H1 (cell line): ENCODE data around the gene NEDD8. TPM values are rescaled to one million over a fixed set of nuclear protein-coding genes. Genes with fewer than 3 reads are reported as not detected.

Experiments
- CTCF ChIA-PET: fragments of 300-600 bp; sonication (Branson Sonifier 250); formaldehyde crosslinking; loops from one replicate; lab custom pipeline; 2021; ENCODE audit not compliant: partially characterized antibody; lab: Charles Lee
- POLR2A ChIA-PET: fragments of 300-600 bp; sonication (Branson Sonifier 250); formaldehyde crosslinking; loops from one replicate; lab custom pipeline; 2021; ENCODE audit warnings: inconsistent platforms; ENCODE audit not compliant: partially characterized antibody; lab: Charles Lee
- DNase-seq, 2 experiments: peaks; one replicate each; pipeline versions ENCODE4 v3.0.0 to v3.0.0-alpha.2; 2010 to 2022; ENCODE audit warnings: low spot score in 2 of 2, low read depth in 1 of 2, mixed read lengths in 1 of 2
- FAIRE-seq: peaks from 2 replicates; lab custom pipeline; 2011; peaks lifted over from hg19 to GRCh38; lab: Jason Lieb, UNC
- H2AFZ ChIP-seq: 2 replicates; pipeline ENCODE4 v1.8.1; 2012; ENCODE audit warnings: low read length, inconsistent platforms
- H2AK5ac ChIP-seq: 2 replicates; pipeline ENCODE4 v1.6.1; 2013; ENCODE audit warnings: low read depth, low read length
- H2BK120ac ChIP-seq: replicated peaks from 2 replicates; pipeline ENCODE3; 2013; ENCODE audit warnings: low read depth, low read length, inconsistent platforms
- H2BK12ac ChIP-seq: 2 replicates; pipeline ENCODE4 v1.6.1; 2013; ENCODE audit warnings: low read depth, low read length
- H2BK15ac ChIP-seq: 2 replicates; pipeline ENCODE4 v1.6.1; 2013; ENCODE audit warnings: low read length
- H2BK20ac ChIP-seq: 2 replicates; pipeline ENCODE4 v1.6.1; 2013; ENCODE audit warnings: low read length
- H2BK5ac ChIP-seq: 2 replicates; pipeline ENCODE4 v1.6.1; 2013; ENCODE audit warnings: low read depth, low read length
- H3K14ac ChIP-seq: 2 replicates; pipeline ENCODE4 v1.6.1; 2013; ENCODE audit warnings: inconsistent platforms; ENCODE audit not compliant: insufficient read length
- H3K18ac ChIP-seq: 2 replicates; pipeline ENCODE4 v1.6.1; 2013; ENCODE audit warnings: low read length; ENCODE audit errors: extremely low read depth
- H3K23ac ChIP-seq: 2 replicates; pipeline ENCODE4 v1.6.1; 2013; ENCODE audit warnings: inconsistent platforms; ENCODE audit not compliant: insufficient read length
- H3K23me2 ChIP-seq: 2 replicates; pipeline ENCODE4 v1.6.1; 2013; ENCODE audit warnings: low read depth, low read length
- H3K27ac ChIP-seq: 2 replicates; pipeline ENCODE4 v1.6.1; 2011; ENCODE audit warnings: low read depth, low read length, inconsistent platforms
- H3K27me3 ChIP-seq, 4 experiments: replicated peaks in 1 of 4; 1 replicate in 1 of 4; 2 replicates in 3 of 4; pipeline versions ENCODE4 v1.6.1 to v1.8.1; 2011 to 2013; ENCODE audit warnings: low read length in 3 of 4, mild to moderate bottlenecking in 3 of 4, inconsistent platforms in 2 of 4, mixed read lengths in 2 of 4, moderate library complexity in 1 of 4; ENCODE audit not compliant: control insufficient read depth in 3 of 4, insufficient read depth in 3 of 4; ENCODE audit errors: extremely low read depth in 1 of 4
- H3K36me3 ChIP-seq, 4 experiments: 2 replicates each; pipeline versions ENCODE4 v1.6.1 to v1.8.1; 2011 to 2013; ENCODE audit warnings: mild to moderate bottlenecking in 4 of 4, low read length in 3 of 4, moderate library complexity in 2 of 4, control low read depth in 1 of 4, inconsistent platforms in 1 of 4; ENCODE audit not compliant: insufficient read depth in 4 of 4, control insufficient read depth in 2 of 4
- H3K4ac ChIP-seq: replicated peaks from 2 replicates; pipeline ENCODE3; 2013; ENCODE audit warnings: low read length, low read depth, mixed read lengths, inconsistent platforms; ENCODE audit not compliant: insufficient read length
- H3K4me1 ChIP-seq, 4 experiments: replicated peaks in 1 of 4; 1 replicate in 1 of 4; 2 replicates in 3 of 4; pipeline versions ENCODE4 v1.6.1 to v1.8.1; 2011 to 2013; ENCODE audit warnings: low read length in 3 of 4, inconsistent platforms in 2 of 4, mixed read lengths in 1 of 4; ENCODE audit not compliant: insufficient read depth in 4 of 4, control insufficient read depth in 3 of 4
- H3K4me2 ChIP-seq, 2 experiments: 2 replicates each; pipeline versions ENCODE4 v1.6.1 to v1.8.1; 2011 to 2013; ENCODE audit warnings: low read depth in 2 of 2, low read length in 2 of 2, control low read depth in 1 of 2, inconsistent platforms in 1 of 2, mild to moderate bottlenecking in 1 of 2; ENCODE audit not compliant: insufficient read depth in 1 of 2
- H3K4me3 ChIP-seq, 4 experiments: fragments of 200-600, 300-600 bp in 1 of 4; sonication (generic), shearing (Covaris generic), sonication (Bioruptor Twin) in 1 of 4; 2 replicates each; pipeline versions ENCODE4 v1.5.1 to v1.8.1; 2011 to 2016; ENCODE audit warnings: low read length in 4 of 4, low read depth in 3 of 4, control low read depth in 2 of 4, inconsistent platforms in 2 of 4, mild to moderate bottlenecking in 2 of 4, mixed read lengths in 1 of 4, moderate library complexity in 1 of 4; ENCODE audit not compliant: insufficient read depth in 2 of 4; ENCODE audit errors: extremely low read depth in 1 of 4
- H3K56ac ChIP-seq: replicated peaks from 2 replicates; pipeline ENCODE3; 2013; ENCODE audit warnings: low read depth, mild to moderate bottlenecking, mixed read lengths, low read length, inconsistent platforms; ENCODE audit not compliant: insufficient read length
- H3K79me1 ChIP-seq: 2 replicates; pipeline ENCODE4 v1.6.1; 2013; ENCODE audit warnings: low read depth, low read length, control low read depth
- H3K79me2 ChIP-seq, 2 experiments: 2 replicates each; pipeline versions ENCODE4 v1.6.1 to v1.8.1; 2012 to 2013; ENCODE audit warnings: low read length in 2 of 2, mild to moderate bottlenecking in 2 of 2, inconsistent platforms in 1 of 2; ENCODE audit not compliant: insufficient read depth in 2 of 2, control insufficient read depth in 1 of 2
- H3K9ac ChIP-seq, 4 experiments: replicated peaks in 1 of 4; 1 replicate in 1 of 4; 2 replicates in 3 of 4; pipeline versions ENCODE4 v1.6.1 to v1.8.1; 2011 to 2013; ENCODE audit warnings: low read depth in 3 of 4, low read length in 3 of 4, control low read depth in 2 of 4, mild to moderate bottlenecking in 2 of 4, moderate library complexity in 2 of 4, inconsistent platforms in 1 of 4; ENCODE audit errors: extremely low read depth in 1 of 4
- H3K9me3 ChIP-seq, 2 experiments: 2 replicates each; pipeline versions ENCODE4 v1.6.1 to v1.8.1; 2012 to 2013; ENCODE audit warnings: mild to moderate bottlenecking in 2 of 2, moderate library complexity in 2 of 2, control low read depth in 1 of 2, inconsistent platforms in 1 of 2, low read depth in 1 of 2, low read length in 1 of 2, mixed read lengths in 1 of 2; ENCODE audit not compliant: insufficient read depth in 2 of 2
- H4K20me1 ChIP-seq, 2 experiments: replicated peaks in 1 of 2; 2 replicates each; pipeline versions ENCODE3 to v1.8.1; 2011 to 2013; ENCODE audit warnings: inconsistent platforms in 2 of 2, low read length in 2 of 2, mild to moderate bottlenecking in 1 of 2; ENCODE audit not compliant: insufficient read depth in 2 of 2, control insufficient read depth in 1 of 2
- H4K5ac ChIP-seq: 2 replicates; pipeline ENCODE4 v1.6.1; 2013; ENCODE audit warnings: low read length, low read depth, mixed read lengths, inconsistent platforms; ENCODE audit not compliant: insufficient read length
- H4K8ac ChIP-seq: 2 replicates; pipeline ENCODE4 v1.8.0; 2013; ENCODE audit warnings: mild to moderate bottlenecking, moderate library complexity, low read length, inconsistent platforms; ENCODE audit not compliant: insufficient read depth; ENCODE audit errors: extremely low read depth
- H4K91ac ChIP-seq: replicated peaks from 2 replicates; pipeline ENCODE3; 2013; ENCODE audit warnings: low read length, mixed read lengths, inconsistent platforms; ENCODE audit not compliant: insufficient read length
- ASH2L ChIP-seq: fragments of 200-600, 300-600 bp; sonication (generic); IDR thresholded peaks from one replicate; pipeline ENCODE4 v1.7.1; 2017; ENCODE audit warnings: low read length
- ATF2 ChIP-seq: IDR thresholded peaks from 2 replicates; pipeline ENCODE4 v1.6.1; 2012; ENCODE audit warnings: low read length, inconsistent platforms
- BACH1 ChIP-seq: IDR thresholded peaks from 2 replicates; pipeline ENCODE4 v1.6.1; 2012; ENCODE audit warnings: low read length, improper control_type of control experiment
- KDM1A ChIP-seq: fragments of 200-600, 300-600 bp; sonication (generic); IDR thresholded peaks from 2 replicates; pipeline ENCODE4 v1.7.1; 2016; ENCODE audit warnings: mild to moderate bottlenecking, low read length, borderline replicate concordance
- NANOG ChIP-seq: IDR thresholded peaks from 2 replicates; pipeline ENCODE4 v1.6.1; 2011; ENCODE audit warnings: low read length, low read depth, mild to moderate bottlenecking, inconsistent platforms; ENCODE audit not compliant: insufficient read depth, poor library complexity, severe bottlenecking
- POLR2AphosphoS5 ChIP-seq: IDR thresholded peaks from 2 replicates; pipeline ENCODE4 v1.6.1; 2011; ENCODE audit warnings: low read depth, low read length
- RAD21 ChIP-seq, 2 experiments: IDR thresholded peaks in 1 of 2; conservative IDR thresholded peaks in 1 of 2; 2 replicates each; pipeline ENCODE4 v1.6.1; 2011; ENCODE audit warnings: low read depth in 2 of 2, low read length in 2 of 2, improper control_type of control experiment in 1 of 2, inconsistent platforms in 1 of 2, mild to moderate bottlenecking in 1 of 2, moderate library complexity in 1 of 2
- SP1 ChIP-seq: IDR thresholded peaks from 2 replicates; pipeline ENCODE4 v1.6.1; 2011; ENCODE audit warnings: low read depth, low read length
- SP2 ChIP-seq: IDR thresholded peaks from 2 replicates; pipeline ENCODE4 v1.6.1; 2012; ENCODE audit warnings: mild to moderate bottlenecking, low read length, inconsistent platforms
- TAF1 ChIP-seq: IDR thresholded peaks from 2 replicates; pipeline ENCODE4 v1.6.1; 2011; ENCODE audit warnings: mild to moderate bottlenecking, low read depth, low read length
- WGBS, 2 experiments: shearing (Covaris generic) in 1 of 2; methylation state at CpG; one replicate each; pipeline versions ENCODE4 v1.1.6 to v1.1.7; 2013 to 2015; ENCODE audit warnings: low lambda C conversion rate in 2 of 2, mixed read lengths in 2 of 2, inconsistent platforms in 1 of 2, low coverage in 1 of 2, missing lambda C conversion rate in 1 of 2; ENCODE audit not compliant: insufficient replicate concordance in 2 of 2, insufficient coverage in 1 of 2, insufficient read length in 1 of 2; ENCODE audit errors: extremely low coverage in 1 of 2, missing lambda C conversion rate in 1 of 2; 5-methylcytosine and 5-hydroxymethylcytosine counted together
- polyA plus RNA-seq, 7 experiments: library from polyadenylated mRNA; depleted of rRNA in 3 of 7; stranded (reverse) in 5 of 7; unstranded in 2 of 7; fragments of >200 nt in 5 of 7; fragments of 200-250 nt in 2 of 7; gene quantifications; 1 replicate in 5 of 7; 2 replicates in 1 of 7; 4 replicates in 1 of 7; pipeline versions ENCODE4 v1.2.1 to v1.2.3, GENCODE V29; 2011 to 2013; ENCODE audit warnings: missing spikeins in 2 of 7, mixed read lengths in 2 of 7
- total RNA-seq: library from RNA; stranded (reverse); fragmentation: NEBNext Ultra II Directional; extraction: Animal tissue kit (Norgen Biotek cat#: 25700); gene quantifications from 2 replicates; pipeline ENCODE4 v1.2.1, GENCODE V29; 2021

Gene NEDD8
- total and polyA plus RNA-seq, 2 of the 8 experiments (the other 6 are each of a cell fraction or from before 2014, with no cell fraction given) = 253 to 317 TPM

GRCh38 chr14:24184104-24184970 lies 47.8 kb downstream of the NEDD8 start:
- no peak overlapping the region for H3K4ac ChIP-seq
- no peaks in the 10 kb centered on the region for H3K9me3 ChIP-seq
- H3K9ac ChIP-seq = no peak overlapping the region
- no peak overlapping the region for H3K56ac ChIP-seq
- no peak overlapping the region for H2BK20ac ChIP-seq
- peaks cover 2 to 25% of the 10 kb centered on the region in 2 experiments for H4K20me1 ChIP-seq
- H3K18ac ChIP-seq = no peak overlapping the region
- H4K5ac ChIP-seq = no peak overlapping the region
- H2BK15ac ChIP-seq = no peak overlapping the region
- no peak overlapping the region for H3K14ac ChIP-seq
- H2BK12ac ChIP-seq = no peak overlapping the region
- no peak overlapping the region for H4K91ac ChIP-seq
- H3K36me3 ChIP-seq = peaks cover 20 to 75% (median 61%) of the 10 kb centered on the region in 4 experiments; a peak in 7 of 8 replicates
- peaks cover 0 to 7% (median 4%) of the 10 kb centered on the region in 4 experiments; a peak in 6 of 7 replicates for H3K4me1 ChIP-seq
- H3K4me3 ChIP-seq = no peak overlapping the region
- H3K4me2 ChIP-seq = no peak overlapping the region
- no peak overlapping the region for H2BK120ac ChIP-seq
- ChIA-PET POLR2A (interaction anchor here (0.6 to 9.3 kb wide), 8 partner anchors 9 to 43 kb away, joined by 3 to 158 read pairs (median 6); partner anchors contain the start of genes EMC9, IRF9, MDP1 and REC8), CTCF (interaction anchor here (0.6 to 1.5 kb wide), 3 partner anchors 11 to 1632 kb away, joined by 3 to 8 read pairs (median 3); partner anchors contain the start of gene IRF9)
- no peaks in the 10 kb centered on the region for H3K27me3 ChIP-seq
- no peak overlapping the region for H2AFZ ChIP-seq
- WGBS, 2 experiments = 95% methylated on average over 15 of the region's 19 CpGs; no CpG with 5 or more reads in 1 of the 2 experiments
- H3K23me2 ChIP-seq = peaks cover 5% of the 10 kb centered on the region
- peaks cover 0 to 13% of the 10 kb centered on the region in 2 experiments; a peak in 2 of 4 replicates for H3K79me2 ChIP-seq
- H2BK5ac ChIP-seq = no peak overlapping the region
- no peak overlapping the region for H3K27ac ChIP-seq
- FAIRE-seq = no peak
- no peak overlapping the region for H2AK5ac ChIP-seq
- DNase-seq = no peak
- no peak overlapping the region for H3K23ac ChIP-seq
- peaks cover 14% of the 10 kb centered on the region for H3K79me1 ChIP-seq
- no peak overlapping the region for H4K8ac ChIP-seq
- TF ChIP-seq TAF1 = no peak
- TF ChIP-seq KDM1A = no peak
- TF ChIP-seq RAD21 (IDR thresholded peaks at IDR 0.05 in 1 of 2, conservative IDR thresholded peaks at IDR 0.05 in 1 of 2; ENCODE audit: low read depth in 2 of 2, low read length in 2 of 2) = no peak
- no peak for TF ChIP-seq SP2
- TF ChIP-seq ATF2 = no peak
- TF ChIP-seq SP1 = no peak
- no peak for TF ChIP-seq BACH1
- TF ChIP-seq NANOG = no peak
- TF ChIP-seq ASH2L = no peak
- TF ChIP-seq POLR2AphosphoS5 = no peak
